CD8-positive, alpha-beta memory T cell (primary cell): ENCODE measurements around the gene TSPAN7. TPM values are rescaled to one million over a fixed set of nuclear protein-coding genes. Genes with fewer than 3 reads are reported as not detected.

Experiments used
- CTCF ChIA-PET: fragments of 350-600 bp; sonication (Branson Sonifier 250); formaldehyde crosslinking; loops from one replicate; lab custom pipeline; 2021; ENCODE audit warnings: antibody characterized with exemption; lab: Charles Lee
- POLR2A ChIA-PET: fragments of 350-600 bp; sonication (Branson Sonifier 250); formaldehyde crosslinking; loops from one replicate; lab custom pipeline; 2021; ENCODE audit warnings: antibody characterized with exemption; lab: Charles Lee
- DNase-seq, 5 donors: peaks; one replicate each; pipeline versions ENCODE4 v3.0.0 to v3.0.0-alpha.2; 2020 to 2022; ENCODE audit warnings: mixed read lengths in 1 of 5
- H3K27ac ChIP-seq: one replicate; pipeline ENCODE4 v1.7.0; 2013; ENCODE audit warnings: low read depth, mild to moderate bottlenecking, low read length, moderate library complexity
- H3K27me3 ChIP-seq: 2 replicates; pipeline ENCODE4 v1.7.0; 2013; ENCODE audit warnings: low read length, mild to moderate bottlenecking; ENCODE audit not compliant: insufficient read depth, poor library complexity, severe bottlenecking
- H3K36me3 ChIP-seq: 2 replicates; pipeline ENCODE4 v1.7.0; 2013; ENCODE audit warnings: mild to moderate bottlenecking, low read length, moderate library complexity; ENCODE audit not compliant: insufficient read depth
- H3K4me1 ChIP-seq: 2 replicates; pipeline ENCODE4 v1.7.0; 2013; ENCODE audit warnings: mild to moderate bottlenecking, low read length, moderate library complexity; ENCODE audit not compliant: insufficient read depth
- H3K4me3 ChIP-seq: 2 replicates; pipeline ENCODE4 v1.7.0; 2013; ENCODE audit warnings: mild to moderate bottlenecking, low read length
- H3K9me3 ChIP-seq: 2 replicates; pipeline ENCODE4 v1.7.0; 2013; ENCODE audit warnings: mild to moderate bottlenecking, low read length
- H3K27ac Mint-ChIP-seq, 8 donors: one replicate each; pipeline ENCODE4 v1.8.0; 2020 to 2021; ENCODE audit warnings: mixed read lengths in 8 of 8, mild to moderate bottlenecking in 6 of 8, inconsistent platforms in 3 of 8, moderate library complexity in 3 of 8
- H3K27me3 Mint-ChIP-seq, 2 donors: one replicate each; pipeline ENCODE4 v1.8.0; 2020 to 2021; ENCODE audit warnings: mixed read lengths in 2 of 2, mild to moderate bottlenecking in 1 of 2, moderate library complexity in 1 of 2
- H3K36me3 Mint-ChIP-seq, 3 donors: one replicate each; pipeline ENCODE4 v1.8.0; 2020 to 2021; ENCODE audit warnings: mixed read lengths in 3 of 3, inconsistent platforms in 1 of 3, mild to moderate bottlenecking in 1 of 3
- H3K4me1 Mint-ChIP-seq, 3 donors: one replicate each; pipeline ENCODE4 v1.8.0; 2020 to 2021; ENCODE audit warnings: mixed read lengths in 3 of 3, inconsistent platforms in 1 of 3, mild to moderate bottlenecking in 1 of 3
- H3K4me3 Mint-ChIP-seq, 7 donors: one replicate each; pipeline ENCODE4 v1.8.0; 2020 to 2021; ENCODE audit warnings: mixed read lengths in 7 of 7, mild to moderate bottlenecking in 6 of 7, moderate library complexity in 4 of 7, inconsistent platforms in 2 of 7
- H3K9me3 Mint-ChIP-seq, 5 donors: one replicate each; pipeline ENCODE4 v1.8.0; 2020 to 2022; ENCODE audit warnings: mixed read lengths in 5 of 5, mild to moderate bottlenecking in 3 of 5, moderate library complexity in 2 of 5, inconsistent platforms in 1 of 5
- polyA plus RNA-seq: library from polyadenylated mRNA; unstranded; fragments of 300-500 nt; fragmentation: Illumina TruSeq; gene quantifications from one replicate; pipeline ENCODE4 v1.2.3, GENCODE V29; 2021
- total RNA-seq, 2 experiments: library from RNA; stranded (reverse); gene quantifications; one replicate each; pipeline ENCODE4 v1.2.3, GENCODE V29; 2021

The TSPAN7 gene
- total and polyA plus RNA-seq, 3 experiments from 2014 or later: 0.18 to 0.22 TPM; not detected in 1

- Mint-ChIP-seq H3K4me3 (no peak overlapping the region), H3K4me1 (no peaks in the 10 kb centered on the region), H3K27ac (no peak overlapping the region), H3K9me3 (no peaks in the 10 kb centered on the region), H3K36me3 (no peaks in the 10 kb centered on the region), H3K27me3 (peaks cover 3 to 18% of the 10 kb centered on the region in 2 donors)
- no peak for DNase-seq
- no peaks in the 10 kb centered on the region for H3K36me3 ChIP-seq
- H3K9me3 ChIP-seq: no peaks in the 10 kb centered on the region
- ChIA-PET POLR2A (no interaction called here), CTCF (interaction anchor here (0.7 kb wide), 1 partner anchor 11 kb away, joined by 3 read pairs; no protein-coding TSS in a partner anchor)
- no peak overlapping the region for H3K27ac ChIP-seq
- no peak overlapping the region for H3K4me3 ChIP-seq
- no peaks in the 10 kb centered on the region for H3K27me3 ChIP-seq
- no peaks in the 10 kb centered on the region for H3K4me1 ChIP-seq
Observed at GRCh38 chrX:38616904-38617303, 55.6 kb downstream of the TSPAN7 start.

GRCh38 chrX:38618180-38618579 is 56.8 kb downstream of the TSPAN7 start:
- no peak for DNase-seq
- POLR2A ChIA-PET: no interaction called here
- no peaks in the 10 kb centered on the region for H3K9me3 ChIP-seq
- H3K4me1 ChIP-seq: no peaks in the 10 kb centered on the region
- Mint-ChIP-seq H3K27ac (no peak overlapping the region), H3K4me3 (no peak overlapping the region), H3K4me1 (no peaks in the 10 kb centered on the region), H3K36me3 (no peaks in the 10 kb centered on the region), H3K9me3 (no peaks in the 10 kb centered on the region), H3K27me3 (peaks cover 3 to 25% of the 10 kb centered on the region in 2 donors)
- no peak overlapping the region for H3K4me3 ChIP-seq
- no peaks in the 10 kb centered on the region for H3K36me3 ChIP-seq
- no peaks in the 10 kb centered on the region for H3K27me3 ChIP-seq
- no peak overlapping the region for H3K27ac ChIP-seq
- CTCF ChIA-PET: no interaction called here

GRCh38 chrX:38620623-38621022 is 59.3 kb downstream of the TSPAN7 start:
- H3K9me3 Mint-ChIP-seq: no peaks in the 10 kb centered on the region
- no peak overlapping the region for H3K4me3 Mint-ChIP-seq
- Histone ChIP-seq H3K27me3 (no peaks in the 10 kb centered on the region), H3K36me3 (no peaks in the 10 kb centered on the region), H3K4me1 (no peaks in the 10 kb centered on the region), H3K4me3 (no peak overlapping the region), H3K9me3 (no peaks in the 10 kb centered on the region), H3K27ac (no peak overlapping the region)
- no peaks in the 10 kb centered on the region for H3K36me3 Mint-ChIP-seq
- H3K4me1 Mint-ChIP-seq: no peaks in the 10 kb centered on the region
- ChIA-PET POLR2A (no interaction called here), CTCF (no interaction called here)
- H3K27ac Mint-ChIP-seq: peak overlapping the region in 1 of 8 donors; percentile 43
- peaks cover 4 to 25% of the 10 kb centered on the region in 2 donors for H3K27me3 Mint-ChIP-seq
- no peak for DNase-seq

GRCh38 chrX:38626296-38626695 is 65.0 kb downstream of the TSPAN7 start:
- H3K36me3 ChIP-seq: no peaks in the 10 kb centered on the region
- Mint-ChIP-seq H3K4me3 (no peak overlapping the region), H3K9me3 (peaks cover 0 to 2% (median 0%) of the 10 kb centered on the region in 5 donors), H3K27me3 (peaks cover 7 to 14% of the 10 kb centered on the region in 2 donors), H3K4me1 (no peaks in the 10 kb centered on the region), H3K36me3 (peaks cover 0 to 1% (median 0%) of the 10 kb centered on the region in 3 donors), H3K27ac (no peak overlapping the region)
- H3K27ac ChIP-seq: no peak overlapping the region
- H3K4me3 ChIP-seq: no peak overlapping the region
- CTCF ChIA-PET: no interaction called here
- POLR2A ChIA-PET: no interaction called here
- H3K27me3 ChIP-seq: no peaks in the 10 kb centered on the region
- DNase-seq: no peak
- no peaks in the 10 kb centered on the region for H3K9me3 ChIP-seq
- no peaks in the 10 kb centered on the region for H3K4me1 ChIP-seq

- Mint-ChIP-seq H3K27me3 (peaks cover 7 to 12% of the 10 kb centered on the region in 2 donors), H3K36me3 (peaks cover 0 to 1% (median 0%) of the 10 kb centered on the region in 3 donors), H3K4me3 (no peak overlapping the region), H3K9me3 (peaks cover 0 to 2% (median 0%) of the 10 kb centered on the region in 5 donors), H3K4me1 (peaks cover 0 to 10% (median 6%) of the 10 kb centered on the region in 3 donors), H3K27ac (no peak overlapping the region)
- Histone ChIP-seq H3K27ac (no peak overlapping the region), H3K36me3 (no peaks in the 10 kb centered on the region), H3K27me3 (no peaks in the 10 kb centered on the region), H3K9me3 (no peaks in the 10 kb centered on the region), H3K4me3 (no peak overlapping the region), H3K4me1 (no peaks in the 10 kb centered on the region)
- no peak for DNase-seq
- ChIA-PET POLR2A (no interaction called here), CTCF (interaction anchor here (1.3 kb wide), 1 partner anchor 11 kb away, joined by 3 read pairs; no protein-coding TSS in a partner anchor)
Observed at GRCh38 chrX:38627683-38628082, 66.3 kb downstream of the TSPAN7 start.

- Mint-ChIP-seq H3K27me3 (peaks cover 7 to 8% of the 10 kb centered on the region in 2 donors), H3K4me3 (no peak overlapping the region), H3K4me1 (peaks cover 0 to 11% (median 6%) of the 10 kb centered on the region in 3 donors), H3K36me3 (peaks cover 0 to 1% (median 0%) of the 10 kb centered on the region in 3 donors), H3K27ac (no peak overlapping the region), H3K9me3 (peaks cover 0 to 2% (median 0%) of the 10 kb centered on the region in 5 donors)
- Histone ChIP-seq H3K4me3 (no peak overlapping the region), H3K9me3 (no peaks in the 10 kb centered on the region), H3K4me1 (no peaks in the 10 kb centered on the region), H3K27ac (no peak overlapping the region), H3K36me3 (no peaks in the 10 kb centered on the region), H3K27me3 (no peaks in the 10 kb centered on the region)
- ChIA-PET CTCF (no interaction called here), POLR2A (no interaction called here)
- DNase-seq: no peak
Observed at GRCh38 chrX:38628587-38628986, 67.2 kb downstream of the TSPAN7 start.

- Histone ChIP-seq H3K4me3 (no peak overlapping the region), H3K27me3 (no peaks in the 10 kb centered on the region), H3K9me3 (no peaks in the 10 kb centered on the region), H3K4me1 (no peaks in the 10 kb centered on the region), H3K27ac (no peak overlapping the region), H3K36me3 (no peaks in the 10 kb centered on the region)
- ChIA-PET CTCF (no interaction called here), POLR2A (no interaction called here)
- peak overlapping the region in 2 of 7 donors; percentile 1 to 39 for H3K4me3 Mint-ChIP-seq
- no peaks in the 10 kb centered on the region for H3K9me3 Mint-ChIP-seq
- H3K27ac Mint-ChIP-seq: no peak overlapping the region
- peaks cover 0 to 11% (median 6%) of the 10 kb centered on the region in 3 donors for H3K4me1 Mint-ChIP-seq
- DNase-seq: no peak
- H3K36me3 Mint-ChIP-seq: no peaks in the 10 kb centered on the region
- no peaks in the 10 kb centered on the region for H3K27me3 Mint-ChIP-seq
Observed at GRCh38 chrX:38632516-38632915, 71.2 kb downstream of the TSPAN7 start.

GRCh38 chrX:38634665-38635064 is 73.3 kb downstream of the TSPAN7 start:
- no peaks in the 10 kb centered on the region for H3K4me1 ChIP-seq
- no peak overlapping the region for H3K4me3 Mint-ChIP-seq
- H3K36me3 ChIP-seq: no peaks in the 10 kb centered on the region
- H3K9me3 ChIP-seq: no peaks in the 10 kb centered on the region
- H3K36me3 Mint-ChIP-seq: no peaks in the 10 kb centered on the region
- H3K27ac ChIP-seq: no peak overlapping the region
- H3K4me3 ChIP-seq: no peak overlapping the region
- ChIA-PET CTCF (no interaction called here), POLR2A (no interaction called here)
- peaks cover 0 to 6% of the 10 kb centered on the region in 2 donors for H3K27me3 Mint-ChIP-seq
- no peaks in the 10 kb centered on the region for H3K9me3 Mint-ChIP-seq
- H3K27ac Mint-ChIP-seq: no peak overlapping the region
- H3K27me3 ChIP-seq: no peaks in the 10 kb centered on the region
- peaks cover 0 to 11% (median 6%) of the 10 kb centered on the region in 3 donors for H3K4me1 Mint-ChIP-seq
- no peak for DNase-seq
